Left ventricle myocardium inferior (tissue), 1 donor: Measurements from ENCODE around the gene VRK1. TPM values are rescaled to one million over a fixed set of nuclear protein-coding genes. Genes with fewer than 3 reads are reported as not detected.

Experiments
- DNase-seq: peaks from one replicate; pipeline ENCODE4 v3.0.0-alpha.2; 2020
- H3K27ac ChIP-seq: fragments of 200-600 bp; replicated peaks from 2 replicates; pipeline ENCODE4 v1.8.0; 2021
- H3K27me3 ChIP-seq: fragments of 200-600 bp; 2 replicates; pipeline ENCODE4 v1.8.0; 2021; ENCODE audit warnings: low read depth
- H3K36me3 ChIP-seq: fragments of 200-600 bp; 2 replicates; pipeline ENCODE4 v1.8.0; 2021
- H3K4me1 ChIP-seq: fragments of 200-600 bp; 2 replicates; pipeline ENCODE4 v1.8.0; 2021
- H3K4me3 ChIP-seq: fragments of 200-600 bp; 2 replicates; pipeline ENCODE4 v1.8.0; 2021; ENCODE audit warnings: mild to moderate bottlenecking, moderate library complexity
- H3K9me3 ChIP-seq: fragments of 200-600 bp; replicated peaks from 2 replicates; pipeline ENCODE4 v1.8.0; 2021
- intact Hi-C: fragments of 100-400 bp; cut with micrococcal nuclease; formaldehyde crosslinking; loops from one replicate; pipeline ENCODE4 v1.11.0; 2022
- total RNA-seq: library from RNA; stranded (reverse); fragmentation: NEBNext Ultra II Directional; extraction: Animal tissue kit (Norgen Biotek cat#: 25700); gene quantifications from one replicate; pipeline ENCODE4 v1.2.1, GENCODE V29; 2021
- TF ChIP-seq, protein P1 (sequence below): fragments of 200-600 bp; IDR thresholded peaks from 2 replicates; pipeline ENCODE4 v1.8.0; 2021; ENCODE audit warnings: antibody characterized with exemption, mild to moderate bottlenecking, borderline replicate concordance
- donor health status: DM: no; HTN: yes; CAD: no; lungs with severe emphysema.

The VRK1 gene
- total RNA-seq, 1 donor from 2014 or later = 6.5 TPM

DNA sequence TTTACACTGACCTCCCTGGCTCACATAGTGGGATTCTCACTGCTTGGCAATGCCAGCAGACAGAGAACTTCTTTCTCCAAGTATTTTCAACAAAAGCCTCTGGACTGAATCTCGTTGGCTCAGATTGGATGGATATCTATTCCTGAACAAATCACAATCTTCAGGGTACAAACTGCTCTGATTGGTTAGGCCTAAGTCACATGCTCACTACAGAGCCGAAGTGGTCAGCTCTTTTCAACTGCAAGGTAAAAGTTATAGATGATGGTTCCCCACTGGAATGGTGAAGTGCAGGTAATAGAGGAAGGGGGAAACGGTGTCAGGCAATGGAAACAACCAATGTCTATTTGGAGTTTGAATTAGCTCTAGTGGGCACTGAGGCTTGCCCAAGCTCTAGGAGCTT is 16.7 kb upstream of the VRK1 start:
- DNase-seq = no peak
- intact Hi-C loops = no loop called here
- Histone ChIP-seq H3K27ac (no peak overlapping the region), H3K36me3 (no peaks in the 10 kb centered on the region), H3K9me3 (no peaks in the 10 kb centered on the region), H3K27me3 (peaks cover 24% of the 10 kb centered on the region), H3K4me1 (no peaks in the 10 kb centered on the region), H3K4me3 (no peak overlapping the region)
- TF ChIP-seq, protein P1, sequence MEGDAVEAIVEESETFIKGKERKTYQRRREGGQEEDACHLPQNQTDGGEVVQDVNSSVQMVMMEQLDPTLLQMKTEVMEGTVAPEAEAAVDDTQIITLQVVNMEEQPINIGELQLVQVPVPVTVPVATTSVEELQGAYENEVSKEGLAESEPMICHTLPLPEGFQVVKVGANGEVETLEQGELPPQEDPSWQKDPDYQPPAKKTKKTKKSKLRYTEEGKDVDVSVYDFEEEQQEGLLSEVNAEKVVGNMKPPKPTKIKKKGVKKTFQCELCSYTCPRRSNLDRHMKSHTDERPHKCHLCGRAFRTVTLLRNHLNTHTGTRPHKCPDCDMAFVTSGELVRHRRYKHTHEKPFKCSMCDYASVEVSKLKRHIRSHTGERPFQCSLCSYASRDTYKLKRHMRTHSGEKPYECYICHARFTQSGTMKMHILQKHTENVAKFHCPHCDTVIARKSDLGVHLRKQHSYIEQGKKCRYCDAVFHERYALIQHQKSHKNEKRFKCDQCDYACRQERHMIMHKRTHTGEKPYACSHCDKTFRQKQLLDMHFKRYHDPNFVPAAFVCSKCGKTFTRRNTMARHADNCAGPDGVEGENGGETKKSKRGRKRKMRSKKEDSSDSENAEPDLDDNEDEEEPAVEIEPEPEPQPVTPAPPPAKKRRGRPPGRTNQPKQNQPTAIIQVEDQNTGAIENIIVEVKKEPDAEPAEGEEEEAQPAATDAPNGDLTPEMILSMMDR = no peak

DNA sequence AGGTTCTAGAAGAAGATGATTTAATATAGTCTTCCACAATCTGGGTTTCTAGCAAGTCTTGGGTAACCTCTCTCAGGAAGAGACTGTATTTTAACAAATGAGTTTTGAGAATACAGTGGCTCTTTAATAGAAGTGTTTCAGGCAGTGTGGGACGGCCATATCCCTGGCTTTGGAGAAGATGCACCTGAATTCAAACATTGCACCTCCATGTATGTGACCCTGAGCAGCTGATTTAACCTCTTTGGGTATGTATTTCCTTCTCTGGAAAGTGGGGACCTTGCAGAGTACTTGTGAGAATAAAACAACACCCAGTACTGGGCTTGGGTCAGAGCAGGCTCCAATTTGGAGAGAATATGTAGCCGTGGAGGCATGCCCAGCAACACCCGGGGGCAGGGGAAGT is 15.8 kb upstream of the VRK1 start:
- H3K9me3 ChIP-seq = no peaks in the 10 kb centered on the region
- DNase-seq = no peak
- TF ChIP-seq, protein P1 = no peak
- H3K27ac ChIP-seq = no peak overlapping the region
- H3K27me3 ChIP-seq = peaks cover 33% of the 10 kb centered on the region
- no peaks in the 10 kb centered on the region for H3K36me3 ChIP-seq
- no peak overlapping the region for H3K4me3 ChIP-seq
- H3K4me1 ChIP-seq = no peaks in the 10 kb centered on the region
- intact Hi-C loops = no loop called here

DNA sequence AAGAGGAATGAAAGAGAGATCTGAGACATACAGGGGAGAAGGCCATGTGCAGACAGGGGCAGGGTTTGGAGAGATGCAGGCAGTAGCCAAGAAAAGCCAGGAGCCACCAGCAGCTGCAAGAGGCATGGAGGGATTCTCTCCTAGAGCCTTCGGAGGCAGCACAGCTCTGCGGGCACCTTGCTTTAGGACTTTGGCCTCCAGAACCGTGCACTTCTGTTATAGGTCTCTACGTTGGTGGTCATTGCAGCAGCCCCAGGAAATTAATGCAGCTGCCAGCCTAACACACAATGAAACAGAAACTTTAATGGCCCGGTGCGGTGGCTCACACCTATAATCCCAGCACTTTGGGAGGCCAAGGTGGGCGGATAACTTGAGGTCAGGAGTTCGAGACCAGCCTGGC is 14.7 kb upstream of the VRK1 start:
- H3K27me3 ChIP-seq = peaks cover 37% of the 10 kb centered on the region
- no peak for DNase-seq
- no peaks in the 10 kb centered on the region for H3K4me1 ChIP-seq
- H3K4me3 ChIP-seq = no peak overlapping the region
- intact Hi-C loops = no loop called here
- TF ChIP-seq, protein P1 = no peak
- H3K27ac ChIP-seq = no peak overlapping the region
- H3K9me3 ChIP-seq = no peaks in the 10 kb centered on the region
- no peaks in the 10 kb centered on the region for H3K36me3 ChIP-seq

DNA sequence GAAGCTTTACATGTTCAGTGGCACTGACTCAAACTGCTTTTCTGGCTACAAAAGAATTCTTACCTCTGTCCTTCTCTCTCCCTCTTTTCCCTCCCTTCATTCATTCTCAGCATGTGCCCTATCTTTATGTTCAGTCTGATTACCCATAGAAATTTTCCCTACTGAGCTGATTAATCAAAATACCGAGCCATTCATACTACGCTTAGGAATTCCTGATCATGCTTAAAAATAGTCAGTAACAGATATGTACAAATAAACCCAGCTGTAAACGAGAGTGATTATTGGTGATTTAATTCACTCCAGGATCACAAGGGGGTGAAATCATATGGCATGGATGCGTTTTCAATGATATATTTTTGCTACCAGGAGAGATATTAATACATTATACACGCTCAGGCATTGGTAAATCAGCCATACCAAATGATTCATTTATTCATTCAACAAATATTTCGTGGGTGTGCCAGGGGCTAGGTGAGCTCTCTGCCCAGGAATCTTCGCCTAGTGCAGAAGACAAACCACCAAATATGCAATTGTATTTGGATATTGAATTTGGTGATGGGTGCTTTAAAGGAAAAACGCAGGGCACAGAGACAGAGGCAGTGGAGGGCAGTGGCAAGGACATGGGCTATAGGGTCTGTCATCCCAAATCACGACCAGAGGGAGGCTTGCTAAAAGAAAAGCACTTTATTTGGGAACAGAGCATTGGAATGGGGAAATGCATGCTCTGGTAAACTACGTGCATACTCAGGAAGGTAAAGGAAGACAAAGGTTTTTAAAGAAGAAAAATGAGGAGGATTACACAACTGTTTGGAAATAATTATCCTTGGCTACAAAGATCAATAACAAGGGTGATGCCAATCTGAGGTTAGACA is 13.9 kb upstream of the VRK1 start:
- Histone ChIP-seq H3K9me3 (no peaks in the 10 kb centered on the region), H3K36me3 (no peaks in the 10 kb centered on the region), H3K4me1 (no peaks in the 10 kb centered on the region), H3K4me3 (no peak overlapping the region), H3K27ac (no peak overlapping the region), H3K27me3 (peaks cover 37% of the 10 kb centered on the region)
- intact Hi-C loops = no loop called here
- TF ChIP-seq, protein P1 = no peak
- DNase-seq = no peak

DNA sequence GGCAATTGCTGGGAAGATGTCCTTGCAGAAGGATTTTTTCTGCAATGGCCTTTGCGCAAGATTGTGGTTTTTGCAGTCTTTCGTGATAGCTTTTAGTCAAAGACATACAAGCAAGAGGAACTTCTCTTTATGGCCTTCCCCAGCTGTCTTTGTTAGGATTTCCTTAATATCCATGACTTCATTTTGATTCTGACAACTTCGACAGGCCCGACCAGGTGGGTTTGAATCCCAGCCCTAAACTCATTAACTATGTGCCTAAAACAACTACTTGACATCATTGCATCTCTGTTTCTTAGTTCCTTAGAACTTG is 13.3 kb upstream of the VRK1 start:
- intact Hi-C loops = no loop called here
- TF ChIP-seq, protein P1 = no peak
- Histone ChIP-seq H3K36me3 (no peaks in the 10 kb centered on the region), H3K4me3 (no peak overlapping the region), H3K27ac (no peak overlapping the region), H3K9me3 (no peaks in the 10 kb centered on the region), H3K4me1 (no peaks in the 10 kb centered on the region), H3K27me3 (peaks cover 32% of the 10 kb centered on the region)
- DNase-seq = no peak
